Measurements from ENCODE around the gene FKRP.

DNA sequence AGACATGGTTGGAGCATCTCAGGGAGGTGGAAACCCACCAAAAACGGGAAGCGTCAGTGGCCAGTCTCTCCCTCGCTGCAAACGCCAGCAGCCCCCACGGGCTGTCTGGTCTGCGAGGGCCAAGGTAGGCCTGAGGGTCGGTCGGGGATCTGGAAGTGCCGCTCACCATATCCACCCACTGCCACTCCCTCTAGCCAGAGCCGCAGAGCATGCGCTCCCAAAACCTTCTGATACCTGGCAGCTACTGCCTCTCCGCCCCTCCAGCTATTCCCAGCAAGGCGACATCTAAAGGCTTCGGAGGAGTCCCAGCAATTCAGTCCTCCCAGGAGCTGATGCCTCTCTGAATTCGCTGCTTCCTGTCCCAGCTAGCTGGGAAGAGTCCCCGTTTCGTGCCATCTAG, 4.4 kb upstream of the FKRP start:
- TF ChIP-seq, protein P1, sequence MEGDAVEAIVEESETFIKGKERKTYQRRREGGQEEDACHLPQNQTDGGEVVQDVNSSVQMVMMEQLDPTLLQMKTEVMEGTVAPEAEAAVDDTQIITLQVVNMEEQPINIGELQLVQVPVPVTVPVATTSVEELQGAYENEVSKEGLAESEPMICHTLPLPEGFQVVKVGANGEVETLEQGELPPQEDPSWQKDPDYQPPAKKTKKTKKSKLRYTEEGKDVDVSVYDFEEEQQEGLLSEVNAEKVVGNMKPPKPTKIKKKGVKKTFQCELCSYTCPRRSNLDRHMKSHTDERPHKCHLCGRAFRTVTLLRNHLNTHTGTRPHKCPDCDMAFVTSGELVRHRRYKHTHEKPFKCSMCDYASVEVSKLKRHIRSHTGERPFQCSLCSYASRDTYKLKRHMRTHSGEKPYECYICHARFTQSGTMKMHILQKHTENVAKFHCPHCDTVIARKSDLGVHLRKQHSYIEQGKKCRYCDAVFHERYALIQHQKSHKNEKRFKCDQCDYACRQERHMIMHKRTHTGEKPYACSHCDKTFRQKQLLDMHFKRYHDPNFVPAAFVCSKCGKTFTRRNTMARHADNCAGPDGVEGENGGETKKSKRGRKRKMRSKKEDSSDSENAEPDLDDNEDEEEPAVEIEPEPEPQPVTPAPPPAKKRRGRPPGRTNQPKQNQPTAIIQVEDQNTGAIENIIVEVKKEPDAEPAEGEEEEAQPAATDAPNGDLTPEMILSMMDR (IDR thresholded peaks at IDR 0.05): no peak
- TF ChIP-seq MAFK (IDR thresholded peaks at IDR 0.05; ENCODE audit: partially characterized antibody) (no peak), MAZ (IDR thresholded peaks at IDR 0.05; ENCODE audit: borderline replicate concordance, low read depth, low read length) (no peak), KDM5A (IDR thresholded peaks at IDR 0.05) (no peak), HDAC2 (IDR thresholded peaks at IDR 0.05) (no peak)
- TF ChIP-seq, protein P2, sequence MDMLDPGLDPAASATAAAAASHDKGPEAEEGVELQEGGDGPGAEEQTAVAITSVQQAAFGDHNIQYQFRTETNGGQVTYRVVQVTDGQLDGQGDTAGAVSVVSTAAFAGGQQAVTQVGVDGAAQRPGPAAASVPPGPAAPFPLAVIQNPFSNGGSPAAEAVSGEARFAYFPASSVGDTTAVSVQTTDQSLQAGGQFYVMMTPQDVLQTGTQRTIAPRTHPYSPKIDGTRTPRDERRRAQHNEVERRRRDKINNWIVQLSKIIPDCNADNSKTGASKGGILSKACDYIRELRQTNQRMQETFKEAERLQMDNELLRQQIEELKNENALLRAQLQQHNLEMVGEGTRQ (IDR thresholded peaks at IDR 0.05): no peak

Data from A549 (cell line).